Measurements from ENCODE around the gene SMTN.

SMTN gene

DNA sequence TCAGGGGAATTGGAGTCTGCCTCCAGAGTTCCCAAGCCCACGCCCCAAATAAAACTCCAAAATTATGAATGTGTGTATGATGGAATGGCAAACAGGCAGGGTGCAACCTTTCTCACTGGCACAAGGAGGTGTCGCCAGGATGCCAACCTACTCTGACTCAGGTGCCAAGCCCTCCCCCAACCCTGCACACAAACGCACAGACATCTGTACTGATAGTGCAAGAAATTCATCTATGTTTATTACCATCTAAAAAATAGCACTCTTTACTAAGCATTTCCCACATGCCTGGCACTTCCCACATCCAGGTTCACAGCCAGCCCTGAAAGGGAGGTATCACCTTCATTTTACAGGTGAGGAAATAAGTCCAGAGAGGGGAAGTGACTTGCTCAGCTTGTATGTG lies 57.9 kb downstream of the SMTN start:
- TF ChIP-seq, protein P1, sequence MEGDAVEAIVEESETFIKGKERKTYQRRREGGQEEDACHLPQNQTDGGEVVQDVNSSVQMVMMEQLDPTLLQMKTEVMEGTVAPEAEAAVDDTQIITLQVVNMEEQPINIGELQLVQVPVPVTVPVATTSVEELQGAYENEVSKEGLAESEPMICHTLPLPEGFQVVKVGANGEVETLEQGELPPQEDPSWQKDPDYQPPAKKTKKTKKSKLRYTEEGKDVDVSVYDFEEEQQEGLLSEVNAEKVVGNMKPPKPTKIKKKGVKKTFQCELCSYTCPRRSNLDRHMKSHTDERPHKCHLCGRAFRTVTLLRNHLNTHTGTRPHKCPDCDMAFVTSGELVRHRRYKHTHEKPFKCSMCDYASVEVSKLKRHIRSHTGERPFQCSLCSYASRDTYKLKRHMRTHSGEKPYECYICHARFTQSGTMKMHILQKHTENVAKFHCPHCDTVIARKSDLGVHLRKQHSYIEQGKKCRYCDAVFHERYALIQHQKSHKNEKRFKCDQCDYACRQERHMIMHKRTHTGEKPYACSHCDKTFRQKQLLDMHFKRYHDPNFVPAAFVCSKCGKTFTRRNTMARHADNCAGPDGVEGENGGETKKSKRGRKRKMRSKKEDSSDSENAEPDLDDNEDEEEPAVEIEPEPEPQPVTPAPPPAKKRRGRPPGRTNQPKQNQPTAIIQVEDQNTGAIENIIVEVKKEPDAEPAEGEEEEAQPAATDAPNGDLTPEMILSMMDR (conservative IDR thresholded peaks at IDR 0.05): no peak
- H3K27ac ChIP-seq: no peak overlapping the region

- H3K27ac ChIP-seq: no peak within 1 kb of the TSS
- TF ChIP-seq, protein P1 (conservative IDR thresholded peaks at IDR 0.05): no peak
Observed at GRCh38 chr22:31139866-31140716, 59.0 kb downstream of the SMTN start, which contains the start of gene PLA2G3. PLA2G3 (minus strand) TSS chr22:31140508; CDS start chr22:31140354, 154 bp downstream.

- TF ChIP-seq, protein P1 (conservative IDR thresholded peaks at IDR 0.05): no peak
- H3K27ac ChIP-seq: no peak overlapping the region
Observed at GRCh38 chr22:31140746-31141145, 59.6 kb downstream of the SMTN start.

DNA sequence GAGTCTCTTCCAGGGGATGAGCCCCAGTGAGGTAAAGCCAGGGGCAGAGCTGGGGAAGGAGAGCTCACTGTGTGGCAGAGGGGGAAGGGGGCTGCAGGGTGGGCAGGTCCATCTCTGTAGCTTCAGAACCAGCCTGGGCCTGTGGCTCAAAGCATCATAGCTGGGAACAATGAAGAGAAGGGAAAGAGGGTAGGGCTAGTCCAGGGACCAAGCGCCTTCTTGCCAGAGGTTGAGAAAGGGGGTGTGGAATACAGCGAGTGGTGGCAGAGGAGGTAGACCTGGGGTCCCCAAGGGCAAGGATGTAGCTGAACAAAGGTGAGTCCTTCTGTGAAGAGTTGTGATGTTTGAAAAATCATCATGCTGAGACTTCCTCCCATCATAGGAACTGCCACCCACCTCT lies 60.4 kb downstream of the SMTN start:
- TF ChIP-seq, protein P1 (conservative IDR thresholded peaks at IDR 0.05): no peak

DNA sequence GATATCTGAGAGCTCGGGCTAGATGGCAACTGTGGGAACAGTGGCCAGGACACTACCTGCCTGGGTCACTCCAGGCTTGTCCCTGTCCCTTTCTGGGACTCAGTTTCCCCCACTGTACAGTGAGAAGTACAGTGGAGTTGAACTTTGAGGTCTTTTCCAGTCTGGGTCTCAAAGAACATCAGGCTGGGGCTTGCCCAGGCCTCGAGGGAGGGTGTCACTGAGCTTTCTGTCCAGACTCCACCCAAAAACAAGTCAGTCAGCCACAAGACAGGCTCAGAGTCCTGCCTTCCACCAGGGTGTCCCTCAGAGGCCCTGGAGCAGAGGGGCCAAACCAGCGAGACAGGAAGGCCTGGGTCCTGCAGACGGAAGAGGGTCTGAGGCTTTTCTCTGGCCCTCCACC lies 61.2 kb downstream of the SMTN start:
- no peak overlapping the region for H3K27ac ChIP-seq
- TF ChIP-seq, protein P1 (conservative IDR thresholded peaks at IDR 0.05): no peak

More for the DNA sequence above, 60.4 kb downstream of the SMTN start:
- H3K27ac ChIP-seq: no peak overlapping the region

GRCh38 chr22:31143038-31143437 lies 61.9 kb downstream of the SMTN start:
- H3K27ac ChIP-seq: no peak overlapping the region
- TF ChIP-seq, protein P1 (conservative IDR thresholded peaks at IDR 0.05): no peak

GRCh38 chr22:31143537-31143936 lies 62.4 kb downstream of the SMTN start:
- H3K27ac ChIP-seq: no peak overlapping the region
- TF ChIP-seq, protein P1 (conservative IDR thresholded peaks at IDR 0.05): no peak
